Heart left ventricle (tissue), 13 donors: Measurements from ENCODE around the gene WFIKKN2.

ENCODE experiments used
- POLR2A ChIP-seq, 2 donors: fragments of 450-650 bp; IDR thresholded peaks; one replicate each; pipeline ENCODE4 v1.6.1; 2017; ENCODE audit warnings: antibody characterized with exemption in 2 of 2, mild to moderate bottlenecking in 2 of 2, moderate library complexity in 2 of 2
- TF ChIP-seq, protein P1 (sequence below), 12 donors: fragments of 200-600 bp; sonication (generic) in 4 of 12; IDR thresholded peaks; one replicate each; pipeline versions ENCODE4 v1.5.0 to v1.8.0; 2018 to 2022; ENCODE audit warnings: antibody characterized with exemption in 12 of 12, mild to moderate bottlenecking in 5 of 12
- donor health status: ischemic (EF 13 %, LVEDD 7.1; RV severe dilation, severe dysfunction).
- donor health status: DM: no; HTN: yes; CAD: no.
- donor health status: DM: no; HTN: no; CAD: no.
- donor health status: ischemic (EF 25% LVEDD 6.9; RV normal size, moderate dysfunction).
- donor health status: ischemic (EF 25% LVEDD 5.7; RV mildly dilated, moderate dysfunction).
- donor health status: ischemic (EF 35%, LVEDD 5.7; RV mildly dilated, moderate dysfunction).
- donor health status: nonischemic (EF 11% LVEDD 7.7; RV severe dilation, severe dysfunction).
- donor health status: DM: yes; HTN: yes; CAD: no.
- donor health status: PGD.
- donor health status: ischemic (EF 29% LVEDD 5.4; RV normal size, mild dysfunction).
- donor health status: nonischemic (EF 23%, LVEDD 6.1; RV moderate dilation, normal function).

- TF ChIP-seq POLR2A (IDR thresholded peaks at IDR 0.05), result no peak
- TF ChIP-seq, protein P1, sequence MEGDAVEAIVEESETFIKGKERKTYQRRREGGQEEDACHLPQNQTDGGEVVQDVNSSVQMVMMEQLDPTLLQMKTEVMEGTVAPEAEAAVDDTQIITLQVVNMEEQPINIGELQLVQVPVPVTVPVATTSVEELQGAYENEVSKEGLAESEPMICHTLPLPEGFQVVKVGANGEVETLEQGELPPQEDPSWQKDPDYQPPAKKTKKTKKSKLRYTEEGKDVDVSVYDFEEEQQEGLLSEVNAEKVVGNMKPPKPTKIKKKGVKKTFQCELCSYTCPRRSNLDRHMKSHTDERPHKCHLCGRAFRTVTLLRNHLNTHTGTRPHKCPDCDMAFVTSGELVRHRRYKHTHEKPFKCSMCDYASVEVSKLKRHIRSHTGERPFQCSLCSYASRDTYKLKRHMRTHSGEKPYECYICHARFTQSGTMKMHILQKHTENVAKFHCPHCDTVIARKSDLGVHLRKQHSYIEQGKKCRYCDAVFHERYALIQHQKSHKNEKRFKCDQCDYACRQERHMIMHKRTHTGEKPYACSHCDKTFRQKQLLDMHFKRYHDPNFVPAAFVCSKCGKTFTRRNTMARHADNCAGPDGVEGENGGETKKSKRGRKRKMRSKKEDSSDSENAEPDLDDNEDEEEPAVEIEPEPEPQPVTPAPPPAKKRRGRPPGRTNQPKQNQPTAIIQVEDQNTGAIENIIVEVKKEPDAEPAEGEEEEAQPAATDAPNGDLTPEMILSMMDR (IDR thresholded peaks at IDR 0.05), result no peak
Measured at GRCh38 chr17:50868140-50868438, 32.7 kb downstream of the WFIKKN2 start.
